Umbilical cord (tissue), 2 donors: ENCODE data around the gene BIVM. TPM values are rescaled to one million over a fixed set of nuclear protein-coding genes. Genes with fewer than 3 reads are reported as not detected.
"Not testable (repeated sequence)": the region's sequence is repeated elsewhere in the genome, so short reads cannot be mapped to it uniquely, and the experiment has no call there.

Source experiments
- DNase-seq: peaks from one replicate; pipeline ENCODE4 v3.0.0-alpha.2; 2015; ENCODE audit warnings: low spot score
- total RNA-seq: library from RNA; depleted of rRNA; stranded (reverse); fragments of >200 nt; gene quantifications from one replicate; pipeline ENCODE4 v1.2.3, GENCODE V29; 2014; ENCODE audit warnings: low replicate concordance; ENCODE audit not compliant: insufficient read depth

The BIVM gene, protein sequence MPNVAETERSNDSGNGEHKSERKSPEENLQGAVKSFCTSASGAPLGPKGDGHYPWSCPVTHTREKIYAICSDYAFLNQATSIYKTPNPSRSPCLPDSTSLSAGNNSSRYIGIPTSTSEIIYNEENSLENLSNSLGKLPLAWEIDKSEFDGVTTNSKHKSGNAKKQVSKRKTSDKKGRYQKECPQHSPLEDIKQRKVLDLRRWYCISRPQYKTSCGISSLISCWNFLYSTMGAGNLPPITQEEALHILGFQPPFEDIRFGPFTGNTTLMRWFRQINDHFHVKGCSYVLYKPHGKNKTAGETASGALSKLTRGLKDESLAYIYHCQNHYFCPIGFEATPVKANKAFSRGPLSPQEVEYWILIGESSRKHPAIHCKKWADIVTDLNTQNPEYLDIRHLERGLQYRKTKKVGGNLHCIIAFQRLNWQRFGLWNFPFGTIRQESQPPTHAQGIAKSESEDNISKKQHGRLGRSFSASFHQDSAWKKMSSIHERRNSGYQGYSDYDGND
- total RNA-seq = 30.1 TPM

DNA sequence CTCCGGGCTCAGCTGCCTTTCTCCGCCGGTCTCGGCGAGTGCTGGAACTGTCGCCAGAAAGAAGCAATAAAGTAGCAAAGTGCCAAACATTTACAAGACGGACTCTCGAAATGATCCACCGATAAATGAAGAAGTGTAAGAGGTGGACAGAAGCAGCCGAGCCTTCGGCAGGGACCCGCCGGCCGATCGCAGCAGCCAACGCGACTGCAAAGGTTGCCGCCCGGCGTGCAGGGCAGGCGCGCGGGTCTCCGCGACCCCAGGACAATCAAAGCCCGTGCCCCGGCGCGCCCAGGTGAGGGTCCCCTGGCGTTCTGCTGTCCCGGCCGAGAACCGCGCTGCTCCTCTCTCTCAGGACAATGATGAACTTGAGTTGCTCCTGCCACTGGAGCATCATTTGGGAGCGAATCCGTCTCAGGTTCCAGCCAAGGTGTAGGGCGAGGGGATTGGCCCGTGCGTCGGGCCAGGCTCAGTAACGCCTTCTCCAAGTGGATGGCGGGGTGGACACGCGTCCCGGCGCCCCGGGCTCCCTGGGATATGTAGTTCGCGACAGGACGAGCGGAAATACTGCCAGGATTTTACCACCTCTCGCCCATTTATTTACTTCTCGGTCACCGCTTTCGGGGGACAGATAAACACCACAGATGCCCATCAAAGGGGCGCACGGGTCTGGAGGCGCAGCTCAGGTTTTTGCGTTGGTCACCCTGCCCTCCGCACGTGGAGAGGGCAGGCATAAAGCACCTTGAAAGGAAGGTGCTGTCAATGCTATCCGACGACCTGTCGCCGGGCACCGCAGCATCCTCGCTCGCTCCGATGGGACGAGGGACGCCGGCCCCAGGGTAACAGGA, at the start of gene BIVM, which contains the start of gene POGLUT2:
Gene BIVM (plus strand): TSS at position 539 of the 845 bp plus-strand sequence. CDS start 8,149 bp downstream, outside the sequence.
Gene POGLUT2 (minus strand): TSS at position 396 of the 845 bp plus-strand sequence. CDS start 306 bp downstream, at position 90.
- peak; percentile 94 for DNase-seq

DNA sequence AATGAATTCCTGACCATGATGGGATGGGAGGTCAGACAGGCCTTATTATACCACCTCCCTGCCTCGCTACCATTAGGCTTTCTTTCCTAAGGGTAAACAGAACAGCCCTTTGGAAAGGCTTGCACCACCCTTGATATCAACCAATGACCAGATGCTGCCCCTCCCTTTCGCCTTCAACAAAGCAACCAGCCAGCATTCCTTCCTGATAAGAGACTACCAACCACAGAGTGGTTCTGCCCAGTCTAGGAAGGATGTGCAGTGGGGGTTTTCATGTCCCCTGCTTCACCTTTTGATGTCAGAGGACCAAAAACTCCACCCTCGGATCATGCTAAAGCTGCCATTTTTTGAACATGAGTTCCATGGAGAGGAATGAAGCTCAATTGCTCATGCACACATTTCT, 47.0 kb upstream of the BIVM start:
- no peak for DNase-seq

DNA sequence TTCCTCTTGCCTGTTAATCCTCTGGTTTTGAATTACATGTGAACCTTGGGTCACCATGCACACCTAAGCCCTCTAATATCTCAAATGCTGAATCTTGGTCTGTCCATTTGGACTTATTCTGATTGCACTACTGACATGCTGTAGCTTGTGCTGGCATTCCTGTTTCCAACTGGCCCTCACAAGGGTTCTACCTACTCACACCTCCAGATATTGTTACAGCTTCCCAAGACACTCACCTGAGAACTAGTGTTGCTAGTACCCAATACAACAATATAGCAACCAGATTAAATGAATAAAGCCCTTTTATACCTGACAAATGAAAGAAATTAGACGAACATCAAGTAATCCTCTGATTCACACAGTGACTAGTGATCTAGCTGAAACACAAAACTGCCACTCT, 41.9 kb upstream of the BIVM start:
- DNase-seq = no peak

DNA sequence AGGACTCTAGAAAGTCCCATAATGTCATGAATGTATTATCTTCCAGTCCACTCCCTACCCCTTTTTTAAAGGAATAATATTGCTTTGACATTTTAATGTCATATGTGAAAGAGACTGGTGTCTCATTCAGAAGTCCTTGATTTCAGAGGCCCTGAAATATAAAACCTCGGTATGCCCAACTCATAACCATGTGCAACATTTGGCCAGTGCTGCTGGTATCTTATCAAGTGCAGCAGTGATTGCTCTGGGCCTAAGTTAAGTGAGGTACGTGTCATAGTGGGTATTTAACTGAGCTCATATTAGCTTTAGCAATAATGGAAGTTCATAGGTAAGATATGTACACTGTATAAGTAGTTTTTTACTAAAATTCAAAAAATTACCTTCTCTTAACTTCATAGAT, 40.1 kb upstream of the BIVM start:
- no peak for DNase-seq

DNA sequence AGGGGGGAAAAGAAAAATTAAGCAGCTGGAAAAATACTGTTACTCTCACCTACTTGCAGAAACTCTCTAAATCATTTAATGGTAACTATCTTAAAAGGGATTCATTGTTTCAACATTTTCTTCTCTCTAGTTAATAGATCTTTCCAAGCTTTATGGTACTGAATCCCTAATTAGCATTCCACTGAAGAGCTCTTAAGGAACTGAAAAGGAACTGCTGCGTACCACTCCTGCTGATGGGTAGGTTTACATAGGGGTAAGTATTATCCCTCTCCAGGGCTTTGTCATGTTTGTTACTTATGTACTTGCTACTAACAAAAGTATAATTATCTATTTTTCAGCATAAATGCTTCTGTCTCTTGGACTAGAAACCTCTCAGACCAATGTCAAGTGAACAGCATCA, 37.8 kb upstream of the BIVM start:
- DNase-seq = no peak

DNA sequence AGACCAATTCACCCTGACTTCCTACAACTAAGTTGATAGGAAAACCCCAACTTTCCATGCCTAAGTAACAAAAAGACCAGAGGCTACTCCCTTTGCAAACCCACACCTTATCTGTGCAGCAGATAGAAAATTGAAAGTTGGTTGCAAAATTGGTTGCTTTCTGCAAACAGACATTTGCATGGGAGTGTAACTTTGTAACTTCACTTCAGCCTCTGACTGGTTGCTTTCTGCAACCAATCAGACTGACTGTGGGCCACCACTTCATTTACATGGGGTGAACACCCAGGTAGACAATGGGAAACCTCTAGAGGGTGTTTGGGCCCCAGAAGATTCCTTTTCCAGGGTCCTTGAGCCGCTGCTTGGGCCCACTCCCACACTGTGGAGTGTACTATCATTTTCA, 35.2 kb upstream of the BIVM start:
- DNase-seq = no peak

DNA sequence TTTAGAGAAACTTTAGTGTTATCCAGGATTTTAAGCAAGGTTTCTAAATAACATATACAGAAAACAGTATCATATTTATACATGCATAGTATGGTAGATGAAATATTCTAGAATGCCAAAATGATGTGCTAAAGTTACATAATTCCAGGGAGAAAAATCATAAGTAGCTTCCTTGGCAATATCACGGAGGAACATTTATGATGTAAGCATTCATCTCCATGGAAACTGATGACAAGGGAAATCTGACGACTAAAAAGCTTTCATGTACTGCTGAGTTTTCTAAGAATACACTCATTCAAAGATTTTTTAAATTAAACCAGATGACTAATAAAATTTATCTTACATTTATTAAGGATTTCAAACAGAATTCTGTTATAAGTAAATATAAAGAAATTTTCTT, 30.0 kb upstream of the BIVM start:
- DNase-seq = no peak

DNA sequence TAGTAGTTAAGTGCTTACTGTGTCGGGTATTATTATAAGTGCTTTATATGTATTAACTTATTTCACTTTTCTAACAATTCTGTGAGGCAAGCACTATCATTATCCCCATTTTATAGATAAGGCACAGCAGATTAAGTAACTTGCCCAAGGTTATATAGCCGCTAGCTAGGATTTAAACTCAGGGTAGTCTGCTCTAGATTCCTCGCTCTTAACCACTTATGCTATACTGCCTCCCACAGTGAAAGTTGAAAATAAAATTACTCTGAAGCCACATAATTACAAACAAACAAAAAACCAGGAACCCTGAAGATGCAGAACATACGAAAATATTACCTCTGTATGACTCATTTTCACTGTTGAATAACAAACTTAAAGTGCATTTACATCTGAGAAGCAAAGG, 29.2 kb upstream of the BIVM start:
- DNase-seq = peak; percentile 5

DNA sequence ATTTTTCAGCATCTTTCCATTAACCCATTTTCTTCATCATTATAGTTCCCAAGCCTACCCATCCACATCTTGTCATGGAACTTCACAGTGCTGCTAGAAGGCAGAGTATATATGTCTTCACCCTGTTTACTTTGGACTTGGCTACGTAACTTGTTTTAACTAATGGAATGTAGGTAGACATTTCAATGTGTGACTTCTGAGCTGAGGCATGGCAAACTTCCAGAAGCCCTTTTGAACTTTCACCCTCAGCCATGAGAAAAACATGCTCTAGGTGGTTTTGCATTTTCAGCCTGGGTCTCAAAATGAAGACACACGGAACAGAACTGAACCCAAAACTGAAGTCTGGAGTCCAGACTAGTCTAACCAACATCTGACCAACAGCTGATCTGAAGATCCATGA, 28.5 kb upstream of the BIVM start:
- DNase-seq = no peak

DNA sequence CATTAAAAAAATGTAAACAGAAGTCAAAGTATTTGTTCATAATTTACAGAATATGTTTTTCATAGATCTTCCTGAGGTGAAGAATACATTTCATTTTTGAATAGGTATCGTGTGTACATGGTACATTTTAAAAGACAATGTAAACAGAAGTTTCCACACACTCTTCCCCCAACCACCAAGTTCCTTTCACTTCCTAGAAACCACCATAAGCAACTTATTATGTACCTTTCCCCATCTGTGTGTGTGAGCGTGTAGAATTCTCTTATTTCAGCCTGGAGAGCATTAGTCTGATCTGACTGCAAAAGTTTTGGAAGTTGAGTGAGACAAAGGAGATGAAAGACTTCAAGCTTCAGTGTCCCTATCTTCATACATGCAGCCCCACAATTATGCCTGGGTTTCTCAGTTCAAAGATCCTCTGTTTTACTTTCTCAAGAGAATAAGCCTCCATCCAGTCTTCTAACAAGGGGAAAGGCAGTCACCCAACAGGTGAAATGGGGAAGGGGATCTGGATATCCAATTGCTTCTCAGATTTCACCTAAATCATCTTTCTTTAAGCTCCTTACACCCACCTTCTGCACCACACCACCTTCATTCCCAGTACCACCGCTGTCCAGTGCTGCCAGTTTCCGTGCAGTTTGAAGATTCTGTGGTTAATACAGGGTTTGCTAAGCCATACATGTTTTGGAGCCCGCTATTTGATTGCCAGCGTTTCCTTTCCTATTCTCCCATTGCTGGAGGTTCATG, 27.4 kb upstream of the BIVM start:
- no peak for DNase-seq

DNA sequence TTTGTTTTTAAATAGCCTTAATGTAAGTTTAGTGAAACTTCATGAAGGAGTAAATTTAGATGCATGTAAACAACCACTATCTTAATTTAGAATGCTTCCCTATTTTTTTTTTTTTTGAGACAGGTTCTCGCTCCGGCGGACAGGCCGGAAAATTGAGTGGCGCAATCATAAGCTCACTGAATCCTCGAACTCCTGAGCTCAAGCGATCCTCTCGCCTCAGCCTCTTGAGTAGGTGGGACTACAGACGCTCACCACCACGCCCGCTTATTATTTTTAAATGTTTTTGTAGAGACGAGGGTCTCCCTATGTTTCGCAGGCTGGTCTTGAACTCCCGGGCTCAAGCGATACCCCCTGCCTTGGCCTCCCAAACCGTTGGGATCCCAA, 26.9 kb upstream of the BIVM start:
- no peak for DNase-seq

DNA sequence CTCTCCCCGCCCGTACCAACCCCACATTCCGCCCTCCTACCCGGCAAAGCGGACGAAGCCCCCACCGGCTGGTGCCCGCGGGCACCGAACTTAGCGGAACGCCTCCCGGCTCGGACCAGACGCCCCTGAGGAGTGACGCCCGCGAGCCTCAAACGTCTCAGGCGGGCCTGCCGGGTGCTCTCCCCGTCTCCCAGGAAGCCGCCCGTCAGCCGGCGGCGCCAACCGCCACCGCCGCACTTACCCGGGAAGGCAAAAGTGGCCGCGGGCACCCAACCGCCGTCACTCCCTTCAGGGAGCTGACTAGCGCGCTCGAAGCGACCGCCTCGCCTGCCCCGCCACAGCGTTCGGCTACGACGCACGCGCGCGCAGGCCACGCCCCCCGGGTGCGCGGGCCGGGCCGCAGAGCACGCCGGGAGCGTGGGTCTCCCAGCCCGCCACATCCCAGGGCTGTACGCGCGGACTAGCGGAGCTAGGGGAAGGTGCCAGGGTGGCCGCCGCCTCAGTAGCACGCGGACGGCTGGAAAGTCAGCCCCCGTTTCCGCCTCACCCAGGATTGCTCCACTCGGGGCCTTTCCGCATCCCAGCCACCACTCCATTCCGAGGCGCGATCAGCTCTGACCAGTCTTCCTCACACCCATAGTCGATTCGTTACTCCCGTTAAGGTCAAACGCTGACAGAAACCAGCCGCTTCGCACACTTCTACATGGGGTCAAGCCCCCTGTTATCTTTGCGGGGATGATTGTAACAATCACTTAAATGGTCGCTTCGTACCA, 25.3 kb upstream of the BIVM start, which contains the start of gene TEX30:
Gene TEX30 (minus strand): TSS at position 346 of the 773 bp plus-strand sequence. CDS start 3,760 bp downstream, outside the sequence.
- peak; percentile 89 for DNase-seq

DNA sequence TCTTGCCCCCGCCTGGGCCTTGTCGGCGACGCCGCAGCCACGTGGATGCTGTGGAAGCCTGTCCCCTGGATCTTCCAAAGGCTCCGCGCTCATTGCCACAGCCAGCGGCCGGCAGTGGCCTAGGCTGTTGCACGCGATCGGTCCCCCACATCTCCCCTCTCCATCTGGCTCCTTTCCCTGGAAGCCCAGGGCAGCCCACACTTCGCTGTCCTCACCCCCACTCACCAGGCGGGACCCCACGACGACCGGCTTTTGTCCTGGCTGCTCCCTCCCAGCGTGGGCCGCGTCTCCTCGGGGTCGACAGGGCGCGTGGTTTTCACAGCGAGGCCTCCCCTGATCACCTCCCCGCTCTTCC, 24.7 kb upstream of the BIVM start:
- no peak for DNase-seq

DNA sequence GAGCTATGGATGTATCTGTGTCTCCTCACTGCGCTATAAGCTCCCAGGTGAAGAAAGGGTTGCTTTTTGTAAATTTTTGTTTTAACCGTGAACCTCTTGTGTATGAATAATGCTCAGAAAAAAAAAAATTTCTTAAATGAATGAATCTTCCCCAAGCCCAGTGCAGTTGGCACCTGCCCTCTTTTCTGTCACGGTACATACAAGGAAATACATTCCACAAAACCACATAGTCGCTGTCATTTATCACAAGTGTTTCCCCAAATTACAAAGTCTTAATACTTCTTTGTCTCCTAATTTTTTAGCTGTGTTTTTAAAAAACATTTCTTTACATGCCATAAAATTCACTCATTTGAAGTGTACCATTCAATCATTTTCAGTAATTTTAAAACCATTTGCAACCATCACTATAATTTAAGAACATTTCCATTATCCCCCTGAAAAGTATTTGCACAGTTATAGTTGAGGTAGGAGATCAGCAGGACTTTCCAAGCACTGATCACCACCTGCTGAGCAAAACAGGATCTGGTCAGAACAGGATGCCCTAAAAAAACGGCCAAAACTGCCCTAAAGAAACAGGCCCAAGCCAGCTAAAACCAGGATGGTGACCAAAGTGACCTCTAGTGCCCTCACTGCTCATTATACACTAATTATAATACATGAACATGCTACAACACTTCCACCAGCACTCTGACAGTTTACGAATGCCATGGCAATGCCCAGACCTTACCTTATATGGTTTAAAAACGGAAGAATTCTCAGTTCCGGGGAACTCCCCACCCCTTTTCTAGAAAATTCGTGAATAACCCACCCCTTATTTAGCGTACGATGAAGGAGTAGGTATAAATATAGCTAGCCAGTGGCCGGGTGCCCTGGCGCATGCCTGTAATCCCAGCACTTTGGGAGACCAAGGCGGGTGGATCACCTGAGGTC, 24.1 kb upstream of the BIVM start:
- DNase-seq = no peak

DNA sequence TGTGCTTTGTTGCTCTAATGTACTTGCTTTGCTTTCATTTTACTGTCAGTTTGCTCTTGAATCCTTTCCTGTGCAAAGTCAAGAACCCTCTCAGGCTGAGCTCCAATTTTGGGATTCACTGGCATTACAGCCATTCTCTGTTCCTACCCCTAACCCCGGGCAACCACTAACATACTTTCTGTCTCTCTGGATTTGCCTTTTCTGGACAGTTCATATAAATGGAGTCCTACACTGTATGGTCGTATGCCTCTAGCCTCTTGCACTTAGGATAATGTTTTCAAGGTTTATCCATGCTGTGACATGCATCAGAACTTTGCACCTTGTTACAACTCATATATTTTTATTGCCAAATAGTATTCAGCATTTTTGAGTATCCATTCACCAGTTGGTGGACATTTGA, 22.6 kb upstream of the BIVM start:
- DNase-seq = no peak

DNA sequence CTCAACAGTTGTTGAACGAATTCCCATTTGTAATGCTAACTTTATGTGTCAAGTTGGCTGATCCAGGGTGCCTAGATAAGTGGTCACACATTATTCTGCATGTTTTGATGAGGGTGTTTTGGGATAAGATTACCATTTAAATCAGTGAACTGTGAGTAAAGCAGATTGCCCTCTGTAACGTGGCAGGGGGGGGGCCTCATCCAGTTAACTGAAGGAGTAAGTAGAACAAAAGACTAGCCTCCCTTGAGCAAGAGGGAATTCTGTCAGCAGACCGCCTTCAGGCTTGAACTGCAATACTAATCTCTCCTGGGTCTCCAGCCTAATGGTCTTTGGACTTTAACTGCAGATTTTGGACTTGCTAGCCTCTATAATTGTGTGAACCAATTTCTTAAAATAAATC, 21.2 kb upstream of the BIVM start:
- no peak for DNase-seq

DNA sequence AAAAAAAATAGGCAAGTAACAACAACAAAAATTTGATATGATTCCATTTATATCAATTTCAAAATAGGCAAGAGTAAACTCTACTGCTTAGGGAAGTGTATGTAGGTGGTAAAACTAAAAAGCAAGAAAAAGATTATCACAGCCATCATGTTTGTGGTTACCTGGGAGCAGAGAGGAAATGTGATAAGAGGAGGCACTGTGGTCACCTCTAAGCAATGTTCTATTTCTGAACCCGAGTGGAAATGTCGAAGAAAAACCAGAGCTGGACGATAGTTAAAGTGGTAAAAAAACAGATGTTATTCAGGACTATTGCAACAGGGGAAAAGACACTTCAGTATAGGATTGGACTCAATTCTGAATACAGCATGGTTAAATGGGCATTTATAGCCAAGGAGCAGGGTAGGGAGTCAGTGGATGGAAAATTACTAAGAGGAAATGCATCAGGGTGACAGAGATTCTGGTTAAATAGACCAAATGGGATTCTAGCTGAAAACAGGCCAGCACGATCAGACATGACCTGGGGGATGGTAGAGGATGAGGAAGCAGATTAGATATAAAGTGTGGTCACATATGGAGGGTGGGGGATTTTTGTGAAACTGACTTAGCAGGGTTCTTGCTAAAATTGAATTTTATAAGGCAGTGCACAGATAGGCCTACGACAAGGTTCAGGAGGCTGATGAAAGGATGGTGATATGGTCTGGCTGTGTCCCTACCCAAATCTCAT, 19.3 kb upstream of the BIVM start:
- no peak for DNase-seq

DNA sequence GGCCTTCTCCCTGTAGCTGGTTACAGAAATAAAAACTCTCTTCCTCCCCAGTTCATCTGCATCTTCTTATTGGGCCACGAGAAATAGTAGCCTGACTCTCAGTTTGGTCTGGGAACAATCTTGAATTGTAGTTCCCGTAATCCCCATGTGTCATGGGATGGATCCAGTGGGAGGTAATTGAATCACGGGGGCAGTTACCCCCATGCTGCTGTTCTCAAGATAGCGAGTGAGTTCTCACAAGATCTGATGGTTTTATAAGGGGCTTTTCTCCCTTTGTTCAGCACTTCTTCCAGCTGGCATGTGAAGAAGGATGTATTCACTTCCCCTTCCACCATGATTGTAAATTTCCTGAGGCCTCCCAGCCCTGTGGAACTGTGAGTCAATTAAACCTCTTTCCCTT, 18.3 kb upstream of the BIVM start:
- not testable (repeated sequence) for DNase-seq

DNA sequence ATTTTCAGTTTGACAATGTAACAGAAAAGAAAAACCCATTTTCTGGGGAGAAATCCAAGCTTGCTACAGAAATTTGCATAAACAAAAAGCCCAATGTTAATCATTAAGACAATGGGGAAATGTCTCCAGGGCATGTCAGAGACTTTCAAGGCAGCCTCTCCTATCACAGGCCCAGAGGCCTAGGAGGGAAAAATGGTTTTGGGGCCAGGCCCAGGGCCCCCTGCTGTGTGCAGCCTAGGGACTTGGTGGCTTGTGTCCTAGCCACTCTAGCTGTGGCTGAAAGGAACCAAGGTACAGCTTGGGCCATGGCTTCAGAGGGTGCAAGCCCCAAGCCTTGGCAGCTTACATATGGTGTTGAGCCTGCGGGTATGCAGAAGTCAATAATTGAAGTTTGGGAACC, 17.3 kb upstream of the BIVM start:
- no peak for DNase-seq
